ENCODE results near the gene POU6F2. TPM values are rescaled to one million over a fixed set of nuclear protein-coding genes. Genes with fewer than 3 reads are reported as not detected.

The POU6F2 gene
- total and polyA plus RNA-seq, 2 donors from 2014 or later: 0.47 TPM; not detected in 1

DNA sequence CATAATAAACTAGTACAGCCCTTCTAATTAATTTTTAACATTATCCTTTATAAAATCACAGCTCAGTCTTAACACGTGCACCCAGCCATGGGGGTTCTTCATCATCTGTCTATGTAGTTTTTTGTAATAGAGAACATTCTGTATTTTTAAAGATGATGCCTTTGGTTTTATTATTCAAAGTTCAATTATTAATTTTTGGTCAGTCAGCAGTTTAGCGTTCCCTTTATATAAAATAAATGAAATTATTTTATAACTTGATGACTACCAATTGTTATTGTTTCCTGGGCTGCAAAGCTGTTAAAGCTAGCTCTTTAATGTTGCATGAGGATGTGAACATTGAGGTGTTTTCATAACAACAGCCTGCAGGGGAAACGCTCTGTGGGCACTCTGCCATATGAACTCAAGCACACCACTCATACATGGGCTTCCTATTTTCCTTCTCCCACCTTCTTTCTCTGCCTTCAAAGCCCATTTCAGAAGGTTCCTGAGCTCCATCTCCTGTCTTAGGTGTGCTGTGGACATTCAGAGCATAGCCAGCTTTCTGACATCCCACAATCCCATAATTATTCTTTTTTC lies 416.5 kb downstream of the POU6F2 start:
- H3K4me3 ChIP-seq (ENCODE audit: low read length in 3 of 3): no peak overlapping the region
- FAIRE-seq (no peak), DNase-seq (no peak)
- H3K27me3 ChIP-seq (ENCODE audit: control insufficient read depth, insufficient read depth, low read length): no peaks in the 10 kb centered on the region
- H3K27ac ChIP-seq (ENCODE audit: low read depth in 2 of 2, low read length in 2 of 2): no peak overlapping the region
- H3K36me3 ChIP-seq (ENCODE audit: control insufficient read depth in 2 of 3, insufficient read depth in 3 of 3, low read length in 3 of 3): no peaks in the 10 kb centered on the region
- no peaks in the 10 kb centered on the region for H3K4me1 ChIP-seq (ENCODE audit: control insufficient read depth in 2 of 3, insufficient read depth in 2 of 3, low read depth in 1 of 3, low read length in 3 of 3)
- no peaks in the 10 kb centered on the region for H3K9me3 ChIP-seq (ENCODE audit: control insufficient read depth in 2 of 3, insufficient read depth in 1 of 3, low read length in 3 of 3)
- intact Hi-C loops (cut with DNase I): no loop called here
- TF ChIP-seq, protein P1, sequence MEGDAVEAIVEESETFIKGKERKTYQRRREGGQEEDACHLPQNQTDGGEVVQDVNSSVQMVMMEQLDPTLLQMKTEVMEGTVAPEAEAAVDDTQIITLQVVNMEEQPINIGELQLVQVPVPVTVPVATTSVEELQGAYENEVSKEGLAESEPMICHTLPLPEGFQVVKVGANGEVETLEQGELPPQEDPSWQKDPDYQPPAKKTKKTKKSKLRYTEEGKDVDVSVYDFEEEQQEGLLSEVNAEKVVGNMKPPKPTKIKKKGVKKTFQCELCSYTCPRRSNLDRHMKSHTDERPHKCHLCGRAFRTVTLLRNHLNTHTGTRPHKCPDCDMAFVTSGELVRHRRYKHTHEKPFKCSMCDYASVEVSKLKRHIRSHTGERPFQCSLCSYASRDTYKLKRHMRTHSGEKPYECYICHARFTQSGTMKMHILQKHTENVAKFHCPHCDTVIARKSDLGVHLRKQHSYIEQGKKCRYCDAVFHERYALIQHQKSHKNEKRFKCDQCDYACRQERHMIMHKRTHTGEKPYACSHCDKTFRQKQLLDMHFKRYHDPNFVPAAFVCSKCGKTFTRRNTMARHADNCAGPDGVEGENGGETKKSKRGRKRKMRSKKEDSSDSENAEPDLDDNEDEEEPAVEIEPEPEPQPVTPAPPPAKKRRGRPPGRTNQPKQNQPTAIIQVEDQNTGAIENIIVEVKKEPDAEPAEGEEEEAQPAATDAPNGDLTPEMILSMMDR (IDR thresholded peaks at IDR 0.05; ENCODE audit: borderline replicate concordance, extremely low read depth, insufficient read depth): no peak
- no peak overlapping the region for H3K9ac ChIP-seq (ENCODE audit: low read length in 3 of 3)

DNA sequence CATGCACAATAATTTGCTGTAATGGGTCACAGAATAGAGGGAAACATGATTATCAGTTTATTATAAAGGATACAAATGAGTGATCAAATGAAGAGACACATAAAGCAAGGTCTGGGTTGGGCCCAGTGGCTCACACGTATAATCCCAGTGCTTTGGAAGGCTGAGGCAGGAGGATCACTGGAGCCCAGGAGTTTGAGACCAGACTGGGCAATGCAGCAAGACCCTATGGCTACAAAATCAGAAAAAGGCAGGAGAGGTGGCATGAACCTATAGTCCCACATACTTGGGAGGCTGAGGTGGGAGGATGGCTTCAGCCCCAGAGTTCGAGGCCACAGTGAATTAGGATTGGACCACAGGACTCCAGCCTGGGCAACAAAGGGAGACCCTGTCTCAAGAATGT lies 421.7 kb downstream of the POU6F2 start:
- Histone ChIP-seq H3K36me3 (ENCODE audit: control insufficient read depth in 2 of 3, insufficient read depth in 3 of 3, low read length in 3 of 3) (no peaks in the 10 kb centered on the region), H3K9me3 (ENCODE audit: control insufficient read depth in 2 of 3, insufficient read depth in 1 of 3, low read length in 3 of 3) (no peaks in the 10 kb centered on the region), H3K4me3 (ENCODE audit: low read length in 3 of 3) (no peak overlapping the region), H3K27ac (ENCODE audit: low read depth in 2 of 2, low read length in 2 of 2) (no peak overlapping the region), H3K9ac (ENCODE audit: low read length in 3 of 3) (no peak overlapping the region), H3K27me3 (ENCODE audit: control insufficient read depth, insufficient read depth, low read length) (no peaks in the 10 kb centered on the region), H3K4me1 (ENCODE audit: control insufficient read depth in 2 of 3, insufficient read depth in 2 of 3, low read depth in 1 of 3, low read length in 3 of 3) (no peaks in the 10 kb centered on the region)
- FAIRE-seq: no peak
- TF ChIP-seq, protein P1 (IDR thresholded peaks at IDR 0.05; ENCODE audit: borderline replicate concordance, extremely low read depth, insufficient read depth): no peak
- DNase-seq: no peak
- intact Hi-C loops (cut with DNase I): no loop called here

DNA sequence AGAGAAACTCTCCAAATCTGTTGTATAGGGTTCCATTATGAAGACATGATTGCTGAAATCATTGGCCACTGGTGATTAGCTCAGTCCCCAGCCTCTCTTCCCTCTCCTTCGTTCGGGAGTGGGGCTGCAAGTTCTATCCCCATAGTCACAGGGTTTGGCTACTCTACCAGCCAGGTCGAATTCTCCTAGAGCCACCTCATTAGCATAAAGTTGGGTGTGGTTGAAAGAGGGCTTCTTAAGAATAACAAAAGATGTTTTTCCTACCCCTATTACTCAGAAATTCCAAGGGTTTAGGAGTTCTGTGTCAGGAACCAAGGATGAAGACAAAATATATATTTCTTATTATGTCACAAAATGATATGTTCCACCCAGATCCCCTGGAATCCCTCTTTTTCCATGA lies 422.3 kb downstream of the POU6F2 start:
- FAIRE-seq: no peak
- TF ChIP-seq, protein P1 (IDR thresholded peaks at IDR 0.05; ENCODE audit: borderline replicate concordance, extremely low read depth, insufficient read depth): no peak
- intact Hi-C loops (cut with DNase I): no loop called here

DNA sequence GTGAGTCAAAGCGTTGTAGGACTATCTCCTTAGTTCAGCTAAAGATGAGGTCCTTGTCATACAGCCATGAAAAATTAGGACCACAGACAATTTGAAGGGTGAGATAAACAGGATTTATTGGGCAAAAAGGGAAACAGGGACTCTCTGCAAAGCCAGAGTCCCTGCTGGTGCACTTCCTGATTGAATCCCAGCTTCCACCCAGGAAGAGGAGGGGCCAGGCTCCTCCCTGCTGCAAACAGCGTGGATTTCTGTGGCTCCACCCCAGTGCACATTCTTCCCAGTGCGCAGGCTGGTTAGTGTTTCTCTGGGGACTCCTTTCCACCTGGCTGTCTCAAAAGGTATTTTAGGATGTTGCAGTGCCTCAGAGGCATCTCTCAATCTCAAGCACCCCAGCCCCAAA lies 423.1 kb downstream of the POU6F2 start:
- FAIRE-seq: no peak
- DNase-seq: no peak
- H3K27me3 ChIP-seq (ENCODE audit: control insufficient read depth, insufficient read depth, low read length): no peaks in the 10 kb centered on the region
- no peak overlapping the region for H3K9ac ChIP-seq (ENCODE audit: low read length in 3 of 3)
- no peak overlapping the region for H3K4me3 ChIP-seq (ENCODE audit: low read length in 3 of 3)
- intact Hi-C loops (cut with DNase I): no loop called here
- peaks cover 0 to 2% (median 0%) of the 10 kb centered on the region in 3 donors for H3K4me1 ChIP-seq (ENCODE audit: control insufficient read depth in 2 of 3, insufficient read depth in 2 of 3, low read depth in 1 of 3, low read length in 3 of 3)
- no peaks in the 10 kb centered on the region for H3K9me3 ChIP-seq (ENCODE audit: control insufficient read depth in 2 of 3, insufficient read depth in 1 of 3, low read length in 3 of 3)
- H3K36me3 ChIP-seq (ENCODE audit: control insufficient read depth in 2 of 3, insufficient read depth in 3 of 3, low read length in 3 of 3): no peaks in the 10 kb centered on the region
- no peak overlapping the region for H3K27ac ChIP-seq (ENCODE audit: low read depth in 2 of 2, low read length in 2 of 2)
- TF ChIP-seq, protein P1 (IDR thresholded peaks at IDR 0.05; ENCODE audit: borderline replicate concordance, extremely low read depth, insufficient read depth): no peak

More for the DNA sequence above, 422.3 kb downstream of the POU6F2 start:
- Histone ChIP-seq H3K27ac (ENCODE audit: low read depth in 2 of 2, low read length in 2 of 2) (no peak overlapping the region), H3K4me3 (ENCODE audit: low read length in 3 of 3) (no peak overlapping the region), H3K9ac (ENCODE audit: low read length in 3 of 3) (no peak overlapping the region), H3K9me3 (ENCODE audit: control insufficient read depth in 2 of 3, insufficient read depth in 1 of 3, low read length in 3 of 3) (no peaks in the 10 kb centered on the region), H3K27me3 (ENCODE audit: control insufficient read depth, insufficient read depth, low read length) (no peaks in the 10 kb centered on the region), H3K4me1 (ENCODE audit: control insufficient read depth in 2 of 3, insufficient read depth in 2 of 3, low read depth in 1 of 3, low read length in 3 of 3) (no peaks in the 10 kb centered on the region), H3K36me3 (ENCODE audit: control insufficient read depth in 2 of 3, insufficient read depth in 3 of 3, low read length in 3 of 3) (no peaks in the 10 kb centered on the region)
- DNase-seq: no peak

Measured in kidney (tissue), 14 donors.